ENCODE measurements around the gene ZNF578.
"Not testable (repeated sequence)": the region's sequence is repeated elsewhere in the genome, so short reads cannot be mapped to it uniquely, and the experiment has no call there.

The ZNF578 gene

GRCh38 chr19:52561611-52562010 lies 108.3 kb downstream of the ZNF578 start:
- not testable (repeated sequence) for DNase-seq (ENCODE audit: low read depth)

All from amniotic epithelial cell (primary cell).